Renal pelvis (tissue), 4 donors: ENCODE data around the gene BNC2. TPM values are rescaled to one million over a fixed set of nuclear protein-coding genes. Genes with fewer than 3 reads are reported as not detected.
A peak's percentile ranks its signal among the peaks of the same experiment; 100 is the strongest.

Experiments
- DNase-seq: peaks from one replicate; pipeline ENCODE4 v3.0.0-alpha.2; 2013
- polyA plus RNA-seq, 3 donors: library from polyadenylated mRNA; unstranded; fragments of 120-200 nt; gene quantifications; one replicate each; pipeline ENCODE4 v1.2.1, GENCODE V29; 2013; ENCODE audit not compliant: insufficient read length in 3 of 3

The BNC2 gene
- polyA plus RNA-seq, 3 donors: 8.1 to 11.1 (median 10.5) TPM

DNA sequence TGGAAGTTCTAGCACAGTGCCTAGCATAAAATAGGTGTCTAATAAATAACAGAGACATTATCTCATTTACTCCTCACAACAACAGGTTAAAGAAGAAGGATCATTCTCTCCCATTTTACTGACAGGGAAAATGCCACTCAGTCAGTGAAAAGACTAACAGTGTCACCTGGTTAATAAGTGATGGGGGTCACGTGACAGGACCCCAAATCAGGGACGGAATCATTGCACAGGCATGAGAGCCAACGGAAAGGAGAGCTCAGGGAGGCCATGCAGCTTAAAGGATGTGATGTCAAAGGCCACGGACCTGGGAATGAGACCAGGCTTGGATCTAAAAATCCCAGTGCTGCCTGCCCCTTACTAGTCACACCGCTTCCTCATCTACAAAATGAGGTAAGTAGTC is 101.2 kb downstream of the BNC2 start:
- DNase-seq: no peak

DNA sequence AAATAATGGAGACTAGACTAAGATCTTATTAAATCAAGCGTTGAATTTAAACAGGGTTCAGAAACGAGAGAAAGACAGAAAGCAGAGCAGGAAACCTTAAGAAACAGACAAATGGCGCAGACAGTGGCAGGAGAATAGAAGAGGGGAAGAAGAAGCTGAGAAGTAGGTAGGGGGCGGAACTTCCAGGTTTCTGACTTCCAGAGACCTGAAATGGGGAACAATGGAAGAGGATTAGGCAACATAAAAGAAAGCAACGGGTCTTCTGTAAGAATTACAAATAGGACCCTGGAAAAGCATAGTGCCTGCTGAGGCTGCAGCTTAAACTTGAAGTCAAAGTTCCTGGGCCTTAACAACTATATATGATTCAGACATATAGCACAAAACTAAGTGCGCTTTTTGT is 101.7 kb downstream of the BNC2 start:
- DNase-seq: no peak

DNA sequence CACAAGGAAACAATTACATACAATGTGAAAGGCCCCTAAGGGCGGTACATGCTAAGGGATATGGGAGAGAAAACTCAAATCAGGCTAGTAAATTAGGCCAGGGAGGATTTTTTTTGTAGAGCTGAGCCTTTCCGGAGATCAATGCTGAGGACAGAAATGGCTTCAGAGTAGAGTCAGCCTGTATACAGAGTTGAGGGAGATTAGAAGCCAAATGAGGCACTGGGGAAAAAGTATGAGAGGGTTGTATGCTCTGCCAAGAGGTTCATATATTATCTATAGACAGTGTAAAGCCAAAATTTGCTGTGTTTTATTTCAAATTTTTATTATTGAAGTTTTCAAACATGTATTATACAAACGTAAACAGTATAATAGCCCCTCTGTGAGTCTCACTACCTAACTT is 103.1 kb downstream of the BNC2 start:
- DNase-seq: no peak

DNA sequence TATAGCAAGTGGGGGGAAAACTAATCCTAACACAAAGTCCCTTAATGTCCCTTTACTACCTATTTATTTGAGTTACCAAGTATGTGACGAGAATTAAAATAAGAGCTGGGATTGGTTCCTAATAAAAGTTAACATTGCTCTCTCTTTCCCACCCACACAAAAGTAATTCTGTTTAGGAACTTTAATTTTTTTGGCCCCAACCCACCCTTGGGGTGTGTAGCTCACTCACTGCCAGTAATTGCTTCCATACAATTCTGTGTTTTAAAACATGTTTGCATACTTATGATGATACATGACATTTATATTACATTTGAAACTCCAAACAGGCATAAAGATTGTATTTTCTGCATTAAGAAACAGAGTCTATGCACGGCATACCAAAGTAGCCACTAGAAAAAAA is 106.5 kb downstream of the BNC2 start:
- DNase-seq: no peak

DNA sequence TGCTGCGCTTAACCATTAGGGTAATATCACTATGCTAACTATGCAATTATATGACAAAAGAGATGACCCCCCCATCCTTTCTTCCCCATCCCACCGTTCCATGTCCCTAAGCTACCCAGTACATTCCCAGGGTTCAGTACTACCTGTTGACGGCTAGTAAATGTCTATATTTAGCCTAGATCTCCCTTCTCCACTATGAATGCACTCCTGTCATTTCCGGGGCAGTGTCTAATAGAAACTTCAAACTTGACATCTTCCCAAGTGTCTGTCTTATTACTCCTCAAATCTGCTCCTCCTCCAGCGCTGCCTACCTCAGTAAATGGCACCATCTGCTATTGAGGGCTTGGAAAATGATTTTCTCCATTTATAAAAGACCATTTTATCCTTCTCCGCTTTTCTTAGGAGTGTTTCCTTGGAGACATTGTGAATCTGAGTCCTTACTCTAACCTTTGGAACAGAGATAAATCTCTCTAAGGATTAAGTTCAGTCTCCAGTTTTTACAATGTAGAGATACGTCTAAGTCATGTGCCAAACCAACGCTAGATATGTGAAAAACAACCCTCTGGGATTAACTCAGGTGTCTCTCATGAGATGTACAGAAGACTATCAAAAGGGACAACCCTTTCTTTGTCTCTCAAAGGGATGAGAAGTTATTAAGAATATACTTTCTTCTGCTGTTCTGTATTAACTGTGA is 114.9 kb downstream of the BNC2 start:
- DNase-seq: no peak

DNA sequence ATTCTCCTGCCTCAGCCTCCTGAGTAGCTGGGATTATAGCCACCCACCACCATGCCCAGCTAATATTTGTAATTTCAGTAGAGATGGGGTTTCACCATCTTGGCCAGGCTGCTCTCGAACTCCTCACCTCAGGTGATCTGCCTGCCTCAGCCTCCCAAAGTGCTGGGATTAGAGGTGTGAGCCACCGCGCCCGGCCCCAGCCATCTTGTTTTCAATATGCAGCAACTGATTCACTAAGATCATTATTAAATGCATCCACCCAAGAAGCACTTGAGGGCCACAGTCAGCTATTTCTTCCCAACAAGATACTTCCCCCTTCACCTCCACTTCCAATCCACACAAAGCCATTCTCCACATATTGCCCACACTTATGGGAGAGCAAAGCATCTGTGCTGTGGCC is 115.8 kb downstream of the BNC2 start:
- DNase-seq: no peak

DNA sequence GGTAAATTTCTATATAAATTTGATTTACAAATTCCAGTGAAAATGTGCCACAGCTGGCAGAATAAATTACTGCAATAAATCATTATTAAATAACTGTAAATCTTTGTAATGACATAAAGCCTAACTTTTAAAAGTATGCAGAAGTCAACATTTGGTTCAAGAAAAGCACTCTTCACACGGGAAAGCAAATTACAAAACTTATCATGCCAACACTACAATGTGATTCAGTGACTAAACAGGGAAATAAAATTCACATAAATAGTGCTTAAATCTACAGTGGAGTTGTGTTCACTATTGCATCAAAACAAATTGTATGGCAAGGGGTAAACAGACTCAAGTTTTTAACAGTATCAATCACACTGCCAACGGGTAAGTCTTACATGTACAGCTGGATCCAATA is 117.2 kb downstream of the BNC2 start:
- DNase-seq: no peak

DNA sequence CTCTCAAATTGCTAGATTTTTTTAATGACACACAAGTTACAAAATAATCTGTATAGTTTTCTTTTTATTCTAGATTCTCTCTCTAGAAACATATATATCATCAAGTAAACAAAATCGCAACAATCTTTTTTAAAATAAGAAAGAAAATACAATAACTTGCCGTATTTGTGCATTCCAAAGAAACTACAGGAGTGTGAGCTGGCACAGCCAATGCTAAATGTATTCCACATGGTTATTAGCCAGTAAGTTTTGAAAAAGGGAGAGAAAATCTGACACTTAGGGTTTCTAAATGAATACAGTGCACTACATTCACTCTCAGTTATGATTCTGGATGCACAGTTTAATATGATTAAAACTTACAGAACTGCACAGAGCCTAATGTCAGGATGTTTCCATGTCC is 117.9 kb downstream of the BNC2 start:
- no peak for DNase-seq

DNA sequence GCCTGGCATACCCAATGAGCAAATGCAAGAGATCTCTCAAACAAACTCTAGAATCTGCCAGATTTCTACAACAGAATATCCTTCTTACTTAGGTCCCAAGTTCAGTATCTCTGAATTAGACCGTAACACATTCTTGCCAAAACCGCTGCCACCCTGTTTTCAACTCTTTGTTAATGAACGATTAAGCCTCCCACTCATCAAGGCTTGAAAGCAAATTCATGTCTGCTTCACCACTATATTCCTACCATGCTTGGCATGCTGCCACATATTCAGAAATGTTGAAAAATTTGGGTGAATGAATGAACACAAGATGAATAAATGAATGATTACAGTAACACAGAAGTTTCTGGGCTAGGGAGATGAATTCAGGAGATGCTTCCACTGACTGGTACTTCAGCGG is 119.9 kb downstream of the BNC2 start:
- no peak for DNase-seq

DNA sequence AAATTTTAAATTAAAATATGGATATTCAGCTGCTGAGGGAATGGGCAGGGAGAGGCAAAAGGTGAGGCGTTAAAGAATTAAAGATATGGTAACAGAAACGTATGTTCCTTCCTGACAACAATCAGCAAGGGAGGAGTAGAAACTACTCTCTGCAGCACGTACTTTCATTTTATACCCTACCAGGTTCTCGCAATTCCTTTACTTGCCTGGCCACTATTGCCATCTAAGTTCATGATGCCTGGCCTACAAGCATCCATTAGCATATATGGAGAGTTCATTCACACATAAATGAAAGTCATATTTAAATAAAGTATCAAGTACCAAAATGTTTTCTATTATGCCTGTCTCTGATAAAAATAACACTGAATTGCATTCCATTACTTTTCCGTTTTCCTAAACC is 125.1 kb downstream of the BNC2 start:
- DNase-seq: no peak

DNA sequence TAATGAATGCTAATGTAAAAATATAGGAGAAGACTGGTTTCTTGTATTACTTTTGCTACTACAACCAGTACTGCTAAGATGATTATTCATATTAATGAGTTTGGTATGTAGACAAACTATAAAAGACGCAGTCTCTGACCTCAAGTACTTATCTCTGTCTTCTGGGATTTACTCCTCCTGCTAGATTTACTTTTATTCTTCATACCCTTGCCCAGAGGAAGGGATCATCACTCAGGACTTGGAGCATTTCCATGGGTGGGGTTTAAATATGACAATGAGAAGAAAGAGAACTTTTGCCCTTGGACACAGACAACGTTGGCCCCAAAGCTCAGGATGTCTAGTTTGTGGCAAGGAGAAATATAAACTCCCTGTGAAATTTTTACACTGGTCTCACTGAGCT is 126.1 kb downstream of the BNC2 start:
- DNase-seq: no peak

DNA sequence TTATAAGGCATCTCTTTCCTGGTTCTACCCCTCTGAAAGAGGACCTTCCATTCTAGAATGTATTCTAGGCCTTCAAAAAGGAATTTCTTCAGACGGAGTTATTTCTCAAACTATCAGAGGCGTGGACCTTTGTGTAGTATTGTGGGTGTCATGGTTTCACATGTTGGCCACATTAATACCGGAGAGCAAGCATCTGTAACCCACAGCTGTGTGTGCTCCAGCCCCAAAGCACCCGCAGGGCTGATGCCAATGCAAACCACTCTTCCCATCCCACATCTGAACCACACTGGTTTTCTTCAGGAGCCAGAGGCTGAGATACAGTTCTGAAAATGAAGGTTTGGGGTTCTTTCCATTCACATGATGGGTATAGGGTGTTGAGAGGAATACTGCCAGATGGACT is 127.1 kb downstream of the BNC2 start:
- DNase-seq: no peak

DNA sequence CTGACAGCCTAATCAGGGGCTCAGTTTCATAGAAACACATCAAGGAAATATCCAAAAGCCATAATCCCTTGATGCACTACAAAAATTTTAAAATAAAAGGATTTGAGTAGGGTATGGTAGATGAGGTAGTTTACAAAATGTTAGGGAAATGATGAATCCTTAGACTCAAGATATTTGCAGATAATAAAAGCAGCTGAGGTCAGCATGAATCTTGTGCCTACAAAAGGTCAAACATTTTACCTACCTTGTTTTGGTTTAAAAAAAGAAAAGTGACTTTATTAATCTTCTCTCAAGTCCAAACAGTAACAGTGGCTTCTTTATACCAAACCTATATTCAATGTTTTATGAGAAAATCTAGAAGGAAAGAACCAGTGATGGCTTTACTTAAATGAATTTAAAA is 135.5 kb downstream of the BNC2 start:
- DNase-seq: no peak

DNA sequence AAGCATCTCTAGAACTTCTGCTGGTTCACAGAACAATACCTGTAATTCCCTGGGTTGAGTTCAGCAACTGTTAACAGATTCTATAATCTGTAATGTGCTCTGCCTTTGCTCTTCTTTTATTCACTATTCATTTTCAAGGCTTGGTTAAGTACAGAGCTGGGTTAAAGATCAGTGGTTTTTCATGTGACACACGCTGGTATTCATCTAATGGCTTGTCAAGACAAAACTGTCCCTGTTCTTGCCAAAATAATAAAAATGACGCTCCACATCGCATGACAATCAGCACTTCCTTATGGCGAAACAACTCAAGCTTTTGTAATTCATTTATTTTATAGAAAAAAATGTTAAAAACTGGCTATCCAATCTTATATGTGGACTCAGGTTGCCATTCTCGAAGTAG is 137.9 kb downstream of the BNC2 start:
- no peak for DNase-seq

DNA sequence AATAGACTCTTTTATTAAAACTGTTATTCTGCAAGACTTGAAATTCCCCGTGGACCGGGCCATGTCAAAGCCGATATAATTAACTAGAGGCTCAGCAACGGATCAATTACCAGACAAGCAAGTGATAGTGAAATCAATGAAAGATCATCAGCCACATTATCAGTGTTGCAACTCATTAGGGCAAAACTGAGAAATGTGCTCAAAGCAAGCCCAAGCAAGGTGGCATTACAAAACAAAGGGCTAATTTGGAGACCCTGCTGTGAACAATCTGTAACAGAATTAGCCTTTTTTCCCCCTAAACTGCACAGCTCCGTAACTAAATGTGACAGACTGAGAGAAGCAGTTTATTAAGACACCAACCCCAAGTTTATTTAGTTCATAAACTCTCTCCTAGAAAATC is 140.3 kb downstream of the BNC2 start:
- DNase-seq: no peak

DNA sequence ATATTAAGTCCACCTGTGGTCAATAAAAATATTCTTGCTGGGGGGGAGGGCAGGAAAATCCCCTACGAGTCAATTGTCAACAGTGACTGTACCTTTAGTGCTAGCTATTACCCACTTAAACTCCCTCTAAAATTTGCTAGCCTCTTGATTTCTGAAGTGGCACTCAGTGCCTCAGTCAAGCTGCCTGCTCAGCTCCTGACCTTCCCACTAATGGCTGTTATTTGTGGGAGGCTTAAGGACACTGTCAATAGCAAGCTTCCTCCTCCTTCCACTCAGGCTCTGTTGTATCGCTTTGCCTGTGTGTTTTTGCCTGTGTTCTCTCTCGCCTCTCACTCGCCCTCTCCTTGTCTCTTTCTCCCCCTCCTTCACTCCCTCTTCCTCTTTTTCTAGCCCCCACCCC is 140.8 kb downstream of the BNC2 start:
- DNase-seq: no peak

DNA sequence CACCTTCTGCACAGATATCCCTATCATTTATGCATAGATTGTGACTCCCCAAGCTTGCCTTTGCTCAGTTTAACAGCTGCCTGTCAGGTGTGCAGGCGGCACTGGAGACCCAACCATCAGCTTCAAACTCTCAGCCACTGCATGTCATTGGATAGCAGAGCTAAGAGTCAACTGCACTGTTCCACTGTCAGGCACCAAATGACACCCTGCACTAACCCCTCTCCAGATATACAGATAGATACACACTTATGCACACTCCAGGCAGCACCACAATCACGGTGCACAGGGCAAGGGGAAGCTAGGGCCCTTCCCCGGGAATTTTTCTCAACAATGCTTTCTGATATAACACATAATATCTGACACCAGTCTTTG is 142.3 kb downstream of the BNC2 start:
- no peak for DNase-seq

DNA sequence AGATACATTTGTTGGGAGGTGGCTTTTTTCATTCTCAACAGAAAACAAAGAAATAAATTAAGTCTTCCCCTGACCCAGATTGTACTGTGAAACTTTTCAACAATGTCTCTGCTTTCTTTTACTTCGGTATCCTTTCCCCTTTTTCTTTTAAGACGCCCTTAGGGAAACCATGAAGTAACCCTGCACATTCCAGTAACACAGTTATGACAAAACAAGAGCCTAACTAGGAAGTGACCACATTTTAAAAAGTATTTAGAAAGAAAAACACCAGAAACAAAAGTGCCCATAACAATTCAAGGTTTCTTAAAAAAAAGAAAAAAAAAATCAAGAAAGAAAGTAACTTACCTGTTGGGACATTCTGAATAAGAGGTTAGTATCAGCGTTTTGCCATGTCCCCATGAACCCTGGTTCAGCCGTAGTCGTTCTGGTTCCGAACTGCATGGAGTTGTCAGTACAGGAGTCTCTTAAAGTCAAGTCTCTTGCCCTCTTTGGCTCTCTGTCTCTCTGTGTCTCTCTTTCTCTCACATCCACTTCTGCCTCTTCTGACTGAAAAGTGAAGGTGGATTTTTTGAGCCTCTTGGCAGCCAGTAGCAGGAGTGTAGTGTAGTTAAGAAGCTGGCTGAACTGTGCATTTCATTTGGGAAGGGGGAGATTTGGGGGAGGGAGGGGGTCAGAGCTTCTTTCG is 142.9 kb downstream of the BNC2 start:
- DNase-seq: no peak

DNA sequence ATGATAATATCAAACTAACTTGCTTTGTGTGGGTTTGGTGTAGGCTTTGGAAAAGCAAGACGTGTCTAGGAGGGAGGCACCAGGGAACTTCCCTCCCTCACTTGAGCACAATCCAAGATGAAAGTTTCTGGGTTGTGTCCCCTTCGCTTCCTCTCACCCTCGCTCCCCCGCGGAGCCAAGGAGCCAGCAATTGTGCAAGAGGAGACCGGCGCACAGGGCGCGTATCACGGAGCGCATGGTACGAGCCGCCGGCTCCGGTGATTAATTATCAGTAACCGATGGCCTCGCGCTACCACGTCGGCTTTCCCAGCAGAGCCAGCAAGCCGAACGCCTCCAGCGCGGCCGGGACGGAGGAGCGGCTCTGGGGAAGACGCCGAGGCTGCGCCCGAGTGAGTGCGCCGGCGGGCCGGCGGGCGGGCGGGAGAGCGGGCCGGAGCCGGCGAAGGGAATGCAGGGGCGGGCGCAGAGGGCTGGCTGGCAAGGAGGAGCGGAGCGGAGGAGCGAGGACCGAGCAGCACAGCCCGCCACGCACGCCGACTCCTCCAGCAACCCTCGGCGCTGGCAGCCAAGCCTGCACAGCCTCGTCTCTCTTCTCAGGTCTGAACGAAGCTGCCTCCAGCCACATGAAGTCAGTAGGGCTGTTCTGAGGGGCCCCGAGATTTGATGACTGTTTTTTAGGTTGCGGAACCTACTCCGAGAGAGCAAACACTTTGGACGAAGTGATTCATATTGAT is 143.6 kb downstream of the BNC2 start:
- DNase-seq: peak; percentile 69

DNA sequence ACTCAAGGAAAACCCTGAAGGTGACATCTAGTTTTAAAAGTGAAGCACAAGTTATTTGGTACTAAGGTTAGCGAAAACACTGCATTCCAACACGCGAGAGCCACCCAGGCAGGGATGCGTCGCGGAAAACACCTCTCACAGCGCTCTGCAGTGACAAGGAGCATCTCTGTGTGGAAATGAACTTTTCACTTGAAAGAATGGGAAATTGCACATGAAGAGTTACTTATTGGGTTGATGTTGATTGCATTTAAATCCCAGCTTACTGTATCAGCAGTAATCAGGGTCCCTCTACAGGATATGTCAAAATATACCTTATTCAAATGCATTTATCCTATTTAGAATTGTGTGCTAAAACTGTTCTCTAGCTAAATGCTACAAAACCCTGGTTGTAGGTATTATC is 144.4 kb downstream of the BNC2 start:
- no peak for DNase-seq

DNA sequence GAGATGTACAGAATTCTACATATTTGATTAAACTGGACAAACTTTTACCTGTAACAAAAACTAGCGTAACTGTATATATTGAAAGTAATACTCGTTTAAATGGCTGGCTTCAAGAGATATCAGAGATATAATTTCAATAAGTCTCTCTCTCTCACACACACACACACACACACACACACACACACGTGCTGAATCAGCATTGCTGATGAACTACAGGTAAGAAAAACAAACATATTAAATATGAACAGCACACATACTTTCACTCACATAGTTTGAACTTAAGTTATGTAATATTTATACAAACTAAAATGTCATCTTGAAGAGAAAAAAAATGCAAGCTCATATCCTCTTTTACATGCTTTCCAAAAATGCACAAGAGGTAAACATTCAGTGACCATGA is 145.4 kb downstream of the BNC2 start:
- no peak for DNase-seq

DNA sequence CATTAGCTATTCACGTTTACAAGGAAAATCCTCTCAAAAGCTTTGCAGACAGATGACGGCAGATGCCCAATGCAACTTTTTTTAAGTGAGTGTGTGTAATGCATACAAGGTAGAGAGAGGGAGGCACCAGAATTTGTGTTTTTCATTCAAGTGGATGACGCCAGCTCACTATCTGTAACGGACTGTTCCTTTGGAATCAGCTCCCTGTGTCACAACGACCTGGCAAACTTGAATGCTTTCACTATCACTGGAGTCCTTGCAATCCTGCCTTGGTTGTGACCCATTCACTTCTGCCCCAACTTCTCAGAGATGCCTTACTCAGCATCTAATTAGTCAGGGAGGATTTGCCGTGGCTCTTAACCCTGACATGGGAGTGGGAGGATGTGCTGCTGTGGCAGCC is 148.5 kb downstream of the BNC2 start:
- DNase-seq: no peak

DNA sequence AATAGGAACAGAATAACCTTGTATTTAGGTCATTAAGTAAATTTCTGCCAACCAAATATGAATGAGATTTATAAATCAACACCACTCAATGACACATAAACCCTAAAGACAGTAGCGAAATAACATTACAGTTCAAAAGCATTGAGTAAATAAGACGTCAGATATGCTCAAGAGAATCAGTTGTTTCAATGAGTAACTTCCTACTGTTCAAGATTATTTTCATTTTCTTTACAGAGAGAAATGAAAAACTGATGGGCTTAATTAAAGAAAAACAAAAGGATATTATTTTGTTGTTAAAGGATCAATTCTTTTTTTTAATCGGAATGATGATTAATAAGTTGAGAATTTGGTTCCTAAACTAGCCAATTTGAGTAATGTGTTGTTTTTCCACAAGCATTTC is 150.1 kb downstream of the BNC2 start:
- no peak for DNase-seq

DNA sequence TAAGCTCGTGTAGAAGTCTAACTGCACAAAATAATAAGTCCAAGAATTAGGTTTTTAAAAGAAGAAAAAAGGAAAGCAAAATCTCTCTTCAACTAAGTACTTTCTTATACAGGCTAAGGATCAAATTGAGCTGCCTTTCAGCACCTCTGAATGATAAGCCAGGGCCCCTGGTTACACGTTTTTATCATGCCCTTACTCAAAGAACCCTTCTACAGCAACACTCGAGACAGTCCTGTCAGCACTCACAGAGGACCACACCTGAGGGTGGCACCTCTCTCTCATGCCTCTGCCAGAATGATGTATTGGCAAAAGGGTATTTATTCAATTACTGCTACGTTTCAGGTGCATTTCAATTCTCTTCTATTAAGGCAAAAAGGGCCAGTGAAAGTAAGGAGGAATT is 150.5 kb downstream of the BNC2 start:
- no peak for DNase-seq
